Measurements from ENCODE around the gene KRTAP5-3.

KRTAP5-3 gene

DNA sequence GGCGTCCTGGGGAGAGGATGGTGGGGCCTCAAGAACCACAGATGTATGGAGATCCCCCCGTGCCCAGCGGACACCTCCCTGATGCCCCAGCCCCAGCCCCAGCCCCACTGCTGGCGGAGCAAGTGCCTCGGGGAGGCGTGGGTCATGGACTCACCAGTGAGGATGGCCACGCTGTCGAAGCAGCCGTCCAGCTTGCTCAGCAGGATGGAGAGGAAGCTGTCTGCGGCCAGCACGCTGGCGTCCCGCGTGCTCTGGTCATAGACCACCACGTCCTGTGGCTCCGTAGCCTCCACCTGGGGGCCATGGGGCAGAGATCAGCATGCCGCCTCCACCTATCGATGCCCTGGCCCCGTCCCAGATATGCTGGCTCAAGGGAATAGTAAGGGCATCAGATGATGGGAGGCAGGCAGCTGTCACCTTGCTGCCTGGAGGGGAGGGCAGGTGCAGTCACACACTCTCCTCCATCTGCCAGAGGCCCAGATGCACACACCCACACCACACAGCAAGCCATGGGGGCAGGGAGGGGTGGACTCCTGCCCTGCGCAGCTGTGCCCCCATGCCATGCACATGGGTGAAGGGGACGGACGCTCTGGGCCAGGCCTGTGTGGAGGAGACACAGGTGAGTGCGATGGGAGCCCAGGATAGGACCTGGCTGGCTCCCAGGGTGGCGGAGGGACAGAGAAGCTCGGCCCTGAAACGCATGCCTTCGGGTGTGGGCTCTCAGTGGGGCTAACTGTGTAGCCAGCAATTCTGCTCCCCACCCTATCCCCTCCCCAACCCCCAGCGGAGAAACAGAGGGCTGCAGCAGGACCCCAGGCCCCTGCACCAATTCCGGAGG lies 44.3 kb downstream of the KRTAP5-3 start:
- peaks cover 12 to 52% (median 37%) of the 10 kb centered on the region in 3 donors for H3K36me3 ChIP-seq
- H3K27me3 ChIP-seq: no peaks in the 10 kb centered on the region
- intact Hi-C loops (cut with DNase I; ENCODE audit: low total_unique reads): loop anchor here (10.0 kb wide), 1 partner anchor 191 kb away; the partner anchor contains the start of gene IFITM10
- peaks cover 5 to 56% (median 47%) of the 10 kb centered on the region in 4 donors for H3K4me1 ChIP-seq
- TF ChIP-seq, protein P1, sequence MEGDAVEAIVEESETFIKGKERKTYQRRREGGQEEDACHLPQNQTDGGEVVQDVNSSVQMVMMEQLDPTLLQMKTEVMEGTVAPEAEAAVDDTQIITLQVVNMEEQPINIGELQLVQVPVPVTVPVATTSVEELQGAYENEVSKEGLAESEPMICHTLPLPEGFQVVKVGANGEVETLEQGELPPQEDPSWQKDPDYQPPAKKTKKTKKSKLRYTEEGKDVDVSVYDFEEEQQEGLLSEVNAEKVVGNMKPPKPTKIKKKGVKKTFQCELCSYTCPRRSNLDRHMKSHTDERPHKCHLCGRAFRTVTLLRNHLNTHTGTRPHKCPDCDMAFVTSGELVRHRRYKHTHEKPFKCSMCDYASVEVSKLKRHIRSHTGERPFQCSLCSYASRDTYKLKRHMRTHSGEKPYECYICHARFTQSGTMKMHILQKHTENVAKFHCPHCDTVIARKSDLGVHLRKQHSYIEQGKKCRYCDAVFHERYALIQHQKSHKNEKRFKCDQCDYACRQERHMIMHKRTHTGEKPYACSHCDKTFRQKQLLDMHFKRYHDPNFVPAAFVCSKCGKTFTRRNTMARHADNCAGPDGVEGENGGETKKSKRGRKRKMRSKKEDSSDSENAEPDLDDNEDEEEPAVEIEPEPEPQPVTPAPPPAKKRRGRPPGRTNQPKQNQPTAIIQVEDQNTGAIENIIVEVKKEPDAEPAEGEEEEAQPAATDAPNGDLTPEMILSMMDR (IDR thresholded peaks at IDR 0.05): no peak
- H3K9me3 ChIP-seq: no peaks in the 10 kb centered on the region
- peak overlapping the region; percentile 17 to 59 for H3K27ac ChIP-seq
- DNase-seq: no peak
- H3K4me3 ChIP-seq: no peak overlapping the region

GRCh38 chr11:1563149-1563638 lies 45.1 kb downstream of the KRTAP5-3 start:
- DNase-seq: no peak
- no peaks in the 10 kb centered on the region for H3K9me3 ChIP-seq
- H3K4me3 ChIP-seq: no peak overlapping the region
- peak overlapping the region; percentile 15 to 59 for H3K27ac ChIP-seq
- no peaks in the 10 kb centered on the region for H3K27me3 ChIP-seq
- peaks cover 12 to 52% (median 37%) of the 10 kb centered on the region in 3 donors for H3K36me3 ChIP-seq
- peaks cover 5 to 56% (median 48%) of the 10 kb centered on the region in 4 donors for H3K4me1 ChIP-seq
- intact Hi-C loops (cut with DNase I; ENCODE audit: low total_unique reads): loop anchor here (10.0 kb wide), 1 partner anchor 192 kb away; the partner anchor contains the start of gene IFITM10
- TF ChIP-seq, protein P1 (IDR thresholded peaks at IDR 0.05): no peak

GRCh38 chr11:1562469-1563148 lies 45.7 kb downstream of the KRTAP5-3 start:
- Histone ChIP-seq H3K9me3 (no peaks in the 10 kb centered on the region), H3K27ac (peak overlapping the region in 1 of 2 donors; percentile 59), H3K27me3 (no peaks in the 10 kb centered on the region), H3K36me3 (peaks cover 12 to 54% (median 41%) of the 10 kb centered on the region in 3 donors), H3K4me3 (no peak overlapping the region), H3K4me1 (peaks cover 5 to 55% (median 48%) of the 10 kb centered on the region in 4 donors)
- TF ChIP-seq, protein P1 (IDR thresholded peaks at IDR 0.05): no peak
- DNase-seq: no peak
- intact Hi-C loops (cut with DNase I; ENCODE audit: low total_unique reads): loop anchor here (10.0 kb wide), 1 partner anchor 192 kb away; the partner anchor contains the start of gene IFITM10

GRCh38 chr11:1561955-1562354 lies 46.3 kb downstream of the KRTAP5-3 start:
- Histone ChIP-seq H3K4me3 (no peak overlapping the region), H3K27ac (peak overlapping the region in 1 of 2 donors; percentile 92), H3K27me3 (no peaks in the 10 kb centered on the region), H3K9me3 (no peaks in the 10 kb centered on the region), H3K4me1 (peaks cover 5 to 56% (median 51%) of the 10 kb centered on the region in 4 donors), H3K36me3 (peaks cover 12 to 60% (median 47%) of the 10 kb centered on the region in 3 donors)
- intact Hi-C loops (cut with DNase I; ENCODE audit: low total_unique reads): loop anchor here (10.0 kb wide), 1 partner anchor 193 kb away; the partner anchor contains the start of gene IFITM10
- no peak for DNase-seq
- TF ChIP-seq, protein P1 (IDR thresholded peaks at IDR 0.05): no peak

- Histone ChIP-seq H3K27me3 (no peaks in the 10 kb centered on the region), H3K9me3 (no peaks in the 10 kb centered on the region), H3K27ac (peak overlapping the region; percentile 92 to 94), H3K36me3 (peaks cover 13 to 61% (median 50%) of the 10 kb centered on the region in 3 donors), H3K4me1 (peaks cover 5 to 57% (median 50%) of the 10 kb centered on the region in 4 donors), H3K4me3 (no peak overlapping the region)
- DNase-seq: no peak
- intact Hi-C loops (cut with DNase I; ENCODE audit: low total_unique reads): loop anchor here (10.0 kb wide), 1 partner anchor 194 kb away; the partner anchor contains the start of gene IFITM10
- TF ChIP-seq, protein P1 (IDR thresholded peaks at IDR 0.05): no peak
These were observed 47.0 kb downstream of the KRTAP5-3 start for GRCh38 chr11:1561266-1561665.
